Measurements from ENCODE around the gene LDLRAD3.
"Not testable (repeated sequence)": the region's sequence is repeated elsewhere in the genome, so short reads cannot be mapped to it uniquely, and the experiment has no call there.

Gene LDLRAD3, protein sequence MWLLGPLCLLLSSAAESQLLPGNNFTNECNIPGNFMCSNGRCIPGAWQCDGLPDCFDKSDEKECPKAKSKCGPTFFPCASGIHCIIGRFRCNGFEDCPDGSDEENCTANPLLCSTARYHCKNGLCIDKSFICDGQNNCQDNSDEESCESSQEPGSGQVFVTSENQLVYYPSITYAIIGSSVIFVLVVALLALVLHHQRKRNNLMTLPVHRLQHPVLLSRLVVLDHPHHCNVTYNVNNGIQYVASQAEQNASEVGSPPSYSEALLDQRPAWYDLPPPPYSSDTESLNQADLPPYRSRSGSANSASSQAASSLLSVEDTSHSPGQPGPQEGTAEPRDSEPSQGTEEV

DNA sequence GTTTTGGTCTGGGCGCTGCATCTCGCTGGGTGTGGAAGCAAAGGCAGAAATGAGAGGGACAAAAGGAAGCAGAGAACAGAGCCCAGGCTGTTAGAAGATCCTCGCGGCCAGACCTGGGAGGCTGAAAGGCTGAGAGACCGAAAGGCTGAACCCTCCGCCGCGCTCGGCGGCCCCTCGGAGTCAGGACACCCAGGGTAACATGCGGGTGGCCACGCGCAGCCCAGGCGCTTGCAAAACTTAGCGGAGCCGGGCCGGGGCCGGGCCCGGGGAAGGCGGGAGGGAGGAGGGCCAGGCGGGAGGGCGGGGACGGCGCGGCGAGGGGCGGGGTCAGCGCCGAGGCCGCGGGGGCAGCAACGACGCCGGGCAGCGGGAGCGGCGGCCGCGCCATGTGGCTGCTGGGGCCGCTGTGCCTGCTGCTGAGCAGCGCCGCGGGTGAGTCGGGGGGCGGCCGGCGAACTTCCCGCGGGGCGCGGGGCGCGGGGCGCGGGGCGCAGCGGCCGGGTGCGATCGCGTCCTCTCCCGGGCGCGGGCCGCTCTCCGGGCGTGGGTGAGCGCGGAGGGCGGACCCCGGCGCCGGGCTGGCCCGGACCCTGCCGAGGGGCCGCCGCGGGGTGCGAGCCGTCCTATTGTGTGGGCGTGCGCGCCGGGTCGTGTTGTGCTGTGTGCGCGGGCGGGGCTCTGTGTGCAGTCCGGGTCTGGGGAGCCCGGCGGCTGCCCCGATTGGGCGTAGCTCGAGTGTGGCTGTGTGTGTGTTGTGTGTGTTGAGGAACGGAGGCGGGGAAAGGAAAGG is at the start of gene LDLRAD3:
TSS of gene LDLRAD3 (plus strand) at position 350 of the 790 bp plus-strand sequence. CDS start at position 387, 37 bp downstream.
- H3K9me3 Mint-ChIP-seq = no peaks in the 10 kb centered on the region
- H3K27ac Mint-ChIP-seq = peak within 1 kb of the TSS; percentile 38
- peak within 1 kb of the TSS; percentile 79 for H3K4me3 Mint-ChIP-seq
- H3K4me1 Mint-ChIP-seq (ENCODE audit: low read depth) = peaks cover 4% of the 10 kb centered on the region
- H3K36me3 Mint-ChIP-seq (ENCODE audit: low read depth) = no peaks in the 10 kb centered on the region
- H3K27me3 Mint-ChIP-seq = peaks cover 63% of the 10 kb centered on the region

- peaks cover 17% of the 10 kb centered on the region for H3K27me3 Mint-ChIP-seq
- H3K36me3 Mint-ChIP-seq (ENCODE audit: low read depth) = no peaks in the 10 kb centered on the region
- H3K4me3 Mint-ChIP-seq = no peak overlapping the region
- no peaks in the 10 kb centered on the region for H3K4me1 Mint-ChIP-seq (ENCODE audit: low read depth)
- H3K27ac Mint-ChIP-seq = no peak overlapping the region
- peaks cover 12% of the 10 kb centered on the region for H3K9me3 Mint-ChIP-seq
These were observed 46.8 kb upstream of the LDLRAD3 start for GRCh38 chr11:35897019-35897418.

DNA sequence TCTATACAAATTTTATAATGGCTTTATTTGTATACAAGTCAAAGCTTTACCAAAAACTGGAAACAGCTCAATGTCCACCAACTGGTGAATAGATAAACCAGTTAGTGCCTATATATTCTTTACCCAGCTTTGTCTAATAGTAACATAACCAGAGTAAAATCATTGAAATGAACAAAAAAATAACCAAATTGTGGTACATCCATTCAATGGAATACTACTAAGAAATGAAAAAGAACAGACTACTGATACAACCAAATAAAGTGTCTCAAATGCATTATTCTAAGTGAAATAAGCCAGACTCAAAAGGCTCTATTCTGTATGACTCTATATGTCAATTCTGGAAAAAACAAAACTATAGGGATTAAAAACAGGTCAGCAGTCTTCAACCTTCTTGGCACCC is 40.9 kb upstream of the LDLRAD3 start:
- no peaks in the 10 kb centered on the region for H3K36me3 Mint-ChIP-seq (ENCODE audit: low read depth)
- H3K4me1 Mint-ChIP-seq (ENCODE audit: low read depth) = no peaks in the 10 kb centered on the region
- H3K27ac Mint-ChIP-seq = no peak overlapping the region
- H3K27me3 Mint-ChIP-seq = peaks cover 7% of the 10 kb centered on the region
- no peak overlapping the region for H3K4me3 Mint-ChIP-seq
- H3K9me3 Mint-ChIP-seq = peaks cover 20% of the 10 kb centered on the region

- H3K36me3 Mint-ChIP-seq (ENCODE audit: low read depth) = no peaks in the 10 kb centered on the region
- H3K27ac Mint-ChIP-seq = no peak overlapping the region
- H3K4me1 Mint-ChIP-seq (ENCODE audit: low read depth) = no peaks in the 10 kb centered on the region
- H3K4me3 Mint-ChIP-seq = no peak overlapping the region
- peaks cover 20% of the 10 kb centered on the region for H3K9me3 Mint-ChIP-seq
- H3K27me3 Mint-ChIP-seq = peaks cover 3% of the 10 kb centered on the region
These were observed 38.1 kb upstream of the LDLRAD3 start for GRCh38 chr11:35905646-35906276.

- H3K27ac Mint-ChIP-seq = no peak overlapping the region
- H3K4me1 Mint-ChIP-seq (ENCODE audit: low read depth) = no peaks in the 10 kb centered on the region
- H3K27me3 Mint-ChIP-seq = peaks cover 3% of the 10 kb centered on the region
- H3K9me3 Mint-ChIP-seq = peaks cover 16% of the 10 kb centered on the region
- no peak overlapping the region for H3K4me3 Mint-ChIP-seq
- H3K36me3 Mint-ChIP-seq (ENCODE audit: low read depth) = no peaks in the 10 kb centered on the region
These were observed 37.6 kb upstream of the LDLRAD3 start for GRCh38 chr11:35906277-35906661.

DNA sequence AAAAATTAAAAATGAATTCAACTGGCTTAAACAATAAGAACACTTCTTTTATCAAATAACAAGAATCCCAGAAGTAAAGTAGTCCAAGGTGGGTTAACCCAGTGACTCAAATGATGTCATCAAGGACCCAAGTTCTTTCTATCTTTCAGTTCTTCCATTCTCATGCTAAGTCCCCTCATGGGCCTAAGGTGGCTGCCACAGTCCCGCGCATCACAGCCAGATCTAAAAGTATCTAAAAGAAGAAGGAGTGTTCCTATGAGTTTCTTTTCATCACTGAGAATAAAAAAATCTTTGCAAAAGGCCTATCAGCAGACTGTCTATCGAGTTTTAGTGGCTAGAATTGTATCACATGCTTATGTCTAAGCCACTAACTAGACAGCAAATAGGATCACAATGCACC is 37.2 kb upstream of the LDLRAD3 start:
- Mint-ChIP-seq H3K27ac (no peak overlapping the region), H3K36me3 (ENCODE audit: low read depth) (no peaks in the 10 kb centered on the region), H3K27me3 (peaks cover 3% of the 10 kb centered on the region), H3K9me3 (peaks cover 12% of the 10 kb centered on the region), H3K4me3 (no peak overlapping the region), H3K4me1 (ENCODE audit: low read depth) (no peaks in the 10 kb centered on the region)

- no peak overlapping the region for H3K4me3 Mint-ChIP-seq
- no peaks in the 10 kb centered on the region for H3K36me3 Mint-ChIP-seq (ENCODE audit: low read depth)
- no peak overlapping the region for H3K27ac Mint-ChIP-seq
- H3K4me1 Mint-ChIP-seq (ENCODE audit: low read depth) = no peaks in the 10 kb centered on the region
- peaks cover 4% of the 10 kb centered on the region for H3K9me3 Mint-ChIP-seq
- H3K27me3 Mint-ChIP-seq = peaks cover 3% of the 10 kb centered on the region
These were observed 36.0 kb upstream of the LDLRAD3 start for GRCh38 chr11:35907648-35908431.

- H3K36me3 Mint-ChIP-seq (ENCODE audit: low read depth); H3K4me3 Mint-ChIP-seq; H3K27me3 Mint-ChIP-seq; H3K4me1 Mint-ChIP-seq (ENCODE audit: low read depth); H3K27ac Mint-ChIP-seq; H3K9me3 Mint-ChIP-seq: not testable (repeated sequence)
These were observed 35.5 kb upstream of the LDLRAD3 start for GRCh38 chr11:35908432-35908771.

DNA sequence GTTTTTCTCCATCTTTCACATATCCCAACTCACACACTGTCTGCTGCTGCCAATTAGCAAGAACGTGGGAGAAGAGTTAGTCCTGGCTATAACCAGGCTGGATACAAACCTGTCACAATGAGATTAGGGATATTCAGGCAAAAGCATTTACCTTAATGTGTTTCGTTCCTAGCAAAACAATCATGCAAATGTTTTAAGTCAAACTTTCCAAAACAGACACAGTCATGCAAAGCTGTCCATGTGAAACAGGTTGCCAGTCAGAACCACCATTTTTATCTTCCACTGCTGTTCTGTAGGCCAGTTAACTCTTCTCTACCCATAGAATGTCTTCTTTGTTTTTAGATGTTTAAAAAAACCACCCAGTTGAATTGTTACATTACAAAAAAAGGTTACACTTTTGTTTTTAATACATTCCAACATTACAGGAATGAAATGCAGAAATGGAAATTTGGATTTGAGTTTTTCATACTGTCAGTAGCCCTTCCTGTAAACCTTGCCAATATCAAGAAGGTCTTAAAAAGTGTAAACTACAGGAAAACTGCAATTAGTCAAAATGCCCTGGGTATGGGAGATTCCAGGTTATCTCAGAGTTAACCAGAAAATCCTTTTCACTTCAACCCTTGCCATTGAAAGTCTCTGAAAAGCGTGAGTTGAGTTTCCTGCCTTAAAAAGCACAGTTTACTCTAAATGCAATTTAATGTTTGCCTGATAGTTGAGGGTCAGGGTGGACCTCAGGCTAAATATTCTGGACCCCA is 34.2 kb upstream of the LDLRAD3 start:
- Mint-ChIP-seq H3K4me1 (ENCODE audit: low read depth) (no peaks in the 10 kb centered on the region), H3K4me3 (no peak overlapping the region), H3K9me3 (no peaks in the 10 kb centered on the region), H3K27ac (no peak overlapping the region), H3K36me3 (ENCODE audit: low read depth) (no peaks in the 10 kb centered on the region), H3K27me3 (peaks cover 3% of the 10 kb centered on the region)

DNA sequence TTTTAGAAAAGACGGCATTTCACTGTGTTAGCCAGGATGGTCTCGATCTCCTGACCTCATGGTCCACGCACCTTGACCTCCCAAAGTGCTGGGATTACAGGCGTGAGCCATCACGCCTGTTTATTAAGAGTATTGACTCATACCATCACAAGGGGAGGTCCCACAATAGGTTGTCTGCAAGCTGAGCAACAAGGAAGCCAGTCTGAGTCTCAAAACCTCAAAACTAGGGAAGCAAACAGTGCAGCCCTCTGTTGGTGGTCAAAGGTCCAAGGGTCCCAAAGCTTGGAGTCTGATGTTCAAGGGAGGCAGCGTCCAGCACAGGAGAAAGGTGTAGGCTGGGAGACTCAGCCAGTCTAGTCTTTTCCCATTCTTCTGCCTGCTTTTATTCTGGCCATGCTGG is 32.8 kb upstream of the LDLRAD3 start:
- H3K4me3 Mint-ChIP-seq = no peak overlapping the region
- no peaks in the 10 kb centered on the region for H3K36me3 Mint-ChIP-seq (ENCODE audit: low read depth)
- no peaks in the 10 kb centered on the region for H3K4me1 Mint-ChIP-seq (ENCODE audit: low read depth)
- no peaks in the 10 kb centered on the region for H3K9me3 Mint-ChIP-seq
- peaks cover 3% of the 10 kb centered on the region for H3K27me3 Mint-ChIP-seq
- no peak overlapping the region for H3K27ac Mint-ChIP-seq

DNA sequence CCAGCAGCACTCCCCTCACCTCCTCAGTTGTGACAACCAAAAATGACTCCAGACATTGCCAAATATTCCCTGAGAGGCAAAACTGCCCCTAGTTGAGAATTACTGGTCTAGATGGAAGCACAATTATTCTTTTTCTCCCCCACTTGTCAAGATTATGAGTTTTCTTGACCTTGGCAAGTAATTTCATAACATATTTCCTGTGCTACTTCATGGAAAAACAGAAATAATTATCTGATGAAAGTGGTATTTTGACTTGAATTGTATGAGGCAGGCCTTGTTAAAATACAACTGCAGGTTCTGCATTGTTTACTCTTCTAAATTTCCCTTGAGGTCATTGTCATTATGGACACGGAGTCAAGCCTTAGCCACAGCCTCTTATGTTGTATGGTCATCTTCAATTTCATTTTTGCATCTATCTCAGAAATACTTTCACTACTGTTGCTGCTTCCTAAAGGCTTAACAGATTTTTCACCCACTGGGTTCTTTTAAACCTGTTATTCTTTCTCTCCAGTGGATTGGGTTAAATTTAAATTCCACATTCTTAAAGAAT is 32.2 kb upstream of the LDLRAD3 start:
- no peaks in the 10 kb centered on the region for H3K4me1 Mint-ChIP-seq (ENCODE audit: low read depth)
- no peaks in the 10 kb centered on the region for H3K36me3 Mint-ChIP-seq (ENCODE audit: low read depth)
- H3K27ac Mint-ChIP-seq = no peak overlapping the region
- no peak overlapping the region for H3K4me3 Mint-ChIP-seq
- H3K27me3 Mint-ChIP-seq = peaks cover 3% of the 10 kb centered on the region
- no peaks in the 10 kb centered on the region for H3K9me3 Mint-ChIP-seq

DNA sequence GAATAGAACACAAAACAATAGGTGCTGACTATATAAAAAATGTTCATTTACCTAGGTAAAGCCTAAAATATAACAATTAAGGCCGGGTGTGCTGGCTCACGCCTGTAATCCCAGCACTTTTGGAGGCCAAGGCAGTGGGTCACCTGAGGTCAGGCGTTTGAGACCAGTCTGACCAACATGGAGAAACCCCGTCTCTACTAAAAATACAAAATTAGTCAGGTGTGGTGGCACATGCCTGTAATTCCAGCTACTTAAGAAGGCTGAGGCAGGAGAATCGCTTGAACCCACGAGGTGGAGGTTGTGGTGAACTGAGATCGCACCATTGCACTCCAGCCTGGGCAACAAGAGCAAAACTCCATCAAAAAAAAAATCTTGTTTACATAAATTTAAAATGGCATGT is 31.4 kb upstream of the LDLRAD3 start:
- H3K9me3 Mint-ChIP-seq; H3K27me3 Mint-ChIP-seq; H3K27ac Mint-ChIP-seq; H3K4me3 Mint-ChIP-seq; H3K4me1 Mint-ChIP-seq (ENCODE audit: low read depth); H3K36me3 Mint-ChIP-seq (ENCODE audit: low read depth): not testable (repeated sequence)

DNA sequence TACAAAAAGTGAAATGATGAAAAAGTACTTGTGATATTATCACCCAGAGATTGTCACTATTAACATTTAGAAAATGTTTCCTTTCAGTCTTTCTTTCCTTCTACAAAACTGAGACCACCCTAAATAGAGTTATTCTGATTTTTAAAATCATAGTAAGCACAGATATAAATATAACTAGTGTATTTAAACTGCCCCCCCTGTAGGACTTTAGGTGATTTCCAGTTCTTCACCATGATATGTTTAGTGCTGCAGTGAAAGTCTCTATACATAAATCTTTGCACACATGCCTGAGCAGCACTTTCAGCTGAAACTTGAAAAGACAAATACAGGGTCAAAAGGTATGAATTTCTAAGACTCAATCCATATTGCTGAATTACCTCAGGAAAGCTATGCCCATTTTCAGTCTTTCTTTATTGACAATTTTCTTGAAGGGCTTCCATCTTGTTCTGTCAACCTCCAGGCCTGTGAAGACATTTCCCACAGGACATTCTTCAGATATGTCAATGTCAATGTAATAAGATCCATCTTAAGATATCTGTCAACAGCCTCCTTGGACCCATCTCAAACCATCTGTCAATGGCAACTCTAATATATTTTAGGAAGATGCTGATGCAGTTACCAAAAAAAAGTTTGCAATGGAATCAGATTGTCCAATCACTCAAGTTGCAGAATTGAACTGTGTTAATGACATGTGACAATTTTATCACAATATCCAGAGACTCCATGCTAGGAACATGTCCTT is 30.8 kb upstream of the LDLRAD3 start:
- no peaks in the 10 kb centered on the region for H3K36me3 Mint-ChIP-seq (ENCODE audit: low read depth)
- H3K9me3 Mint-ChIP-seq = no peaks in the 10 kb centered on the region
- H3K4me1 Mint-ChIP-seq (ENCODE audit: low read depth) = no peaks in the 10 kb centered on the region
- no peak overlapping the region for H3K4me3 Mint-ChIP-seq
- peaks cover 10% of the 10 kb centered on the region for H3K27me3 Mint-ChIP-seq
- no peak overlapping the region for H3K27ac Mint-ChIP-seq

Measured in stimulated activated naive CD8-positive, alpha-beta T cell treated with anti-CD3 and anti-CD28 coated beads, Interleukin-15, Interleukin-2, amounts not matched to agents 100 ng/mL and 50 ng/mL, for 24 hours (primary cell).